HUDEP-2 (cell line): ENCODE data around the gene FBLIM1.

Source experiments
- DNase-seq, 76 experiments: peaks; one replicate each; lab custom pipeline; 2025; ENCODE audit not compliant: unreplicated experiment in 76 of 76; lab: John Stamatoyannopoulos, UW

FBLIM1 gene

GRCh38 chr1:15730936-15731335 is 27.7 kb upstream of the FBLIM1 start:
- no peak for DNase-seq

- no peak for DNase-seq
Measured at GRCh38 chr1:15731735-15732685, 26.6 kb upstream of the FBLIM1 start.

GRCh38 chr1:15732686-15733081 is 25.9 kb upstream of the FBLIM1 start:
- no peak for DNase-seq

- DNase-seq = no peak
Measured at GRCh38 chr1:15733218-15733725, 25.3 kb upstream of the FBLIM1 start.

- DNase-seq = no peak
Measured at GRCh38 chr1:15733726-15734226, 24.8 kb upstream of the FBLIM1 start.

- no peak for DNase-seq
Measured at GRCh38 chr1:15734296-15734695, 24.3 kb upstream of the FBLIM1 start.

- no peak for DNase-seq
Measured at GRCh38 chr1:15734901-15735300, 23.7 kb upstream of the FBLIM1 start.

- DNase-seq = peak in 6 of 76 experiments; percentile 3 to 18 (median 11)
Measured at GRCh38 chr1:15735304-15736037, 23.1 kb upstream of the FBLIM1 start.

GRCh38 chr1:15736038-15736891 is 22.3 kb upstream of the FBLIM1 start, which contains the start of gene SLC25A34:
SLC25A34 (plus strand) TSS chr1:15736258; CDS start chr1:15736486, 228 bp downstream.
- no peak for DNase-seq

- no peak for DNase-seq
Measured at GRCh38 chr1:15736892-15737261, 21.7 kb upstream of the FBLIM1 start.

GRCh38 chr1:15737324-15738319 is 21.0 kb upstream of the FBLIM1 start:
- DNase-seq = no peak

GRCh38 chr1:15738416-15739113 is 20.0 kb upstream of the FBLIM1 start:
- DNase-seq = no peak

GRCh38 chr1:15739259-15739658 is 19.3 kb upstream of the FBLIM1 start:
- DNase-seq = no peak

GRCh38 chr1:15739745-15740144 is 18.9 kb upstream of the FBLIM1 start:
- DNase-seq = no peak

- peak in 58 of 76 experiments; percentile 4 to 68 (median 44) for DNase-seq
Measured at GRCh38 chr1:15740924-15741850, 17.4 kb upstream of the FBLIM1 start.

GRCh38 chr1:15742339-15742801 is 16.2 kb upstream of the FBLIM1 start, which contains the start of gene TMEM82:
TMEM82 (plus strand) TSS chr1:15742499; CDS start chr1:15742560, 61 bp downstream.
- no peak for DNase-seq

- no peak for DNase-seq
Measured at GRCh38 chr1:15744122-15744679, 14.4 kb upstream of the FBLIM1 start.
